22Rv1 (cell line): ENCODE measurements around the gene GATD1.

Source experiments
- CTCF ChIP-seq: fragments of 450-650 bp; IDR thresholded peaks from 2 replicates; pipeline ENCODE4 v1.5.1; 2017; ENCODE audit warnings: mild to moderate bottlenecking
- ZFX ChIP-seq: fragments of 450-650 bp; IDR thresholded peaks from 2 replicates; pipeline ENCODE4 v1.6.1; 2017; ENCODE audit warnings: antibody characterized with exemption, borderline replicate concordance

DNA sequence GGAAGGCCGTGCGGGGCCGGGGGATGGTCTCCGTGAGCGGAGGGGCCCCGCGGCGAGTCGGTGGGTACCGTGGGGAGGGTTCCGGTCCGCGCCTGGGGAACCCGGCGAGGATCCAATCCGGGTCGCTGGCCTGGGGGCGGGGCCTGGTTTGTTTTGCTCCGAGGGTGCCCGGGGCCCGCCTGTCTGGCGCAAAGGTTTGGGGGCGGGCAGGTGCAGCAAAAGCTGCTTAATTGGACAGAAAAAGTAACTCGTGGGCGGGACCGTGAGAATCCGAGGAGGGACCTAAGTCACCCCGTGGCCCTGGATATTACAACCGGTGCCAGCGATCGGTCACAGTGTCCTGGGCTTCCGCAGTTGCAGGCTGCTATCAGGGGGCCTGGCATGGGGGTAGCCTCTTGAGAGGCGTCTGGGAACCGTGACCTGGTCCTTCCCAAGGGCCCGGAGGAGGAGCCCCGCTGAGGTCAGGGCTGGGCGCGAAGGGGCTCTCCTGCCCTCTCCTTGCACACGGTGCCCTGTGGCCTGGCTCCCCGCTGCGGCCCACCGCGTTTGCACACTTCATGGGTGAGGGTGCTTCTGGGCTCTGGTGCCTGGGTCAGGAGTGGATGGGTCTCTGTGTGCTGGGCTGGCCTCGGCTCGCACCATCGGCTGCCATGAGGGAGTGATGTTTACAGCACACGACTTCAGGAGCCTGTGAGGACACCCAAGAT lies 42.8 kb upstream of the GATD1 start:
- TF ChIP-seq CTCF (no peak), ZFX (no peak)
